ENCODE data around the gene OAF. TPM values are rescaled to one million over a fixed set of nuclear protein-coding genes. Genes with fewer than 3 reads are reported as not detected.
A peak's percentile ranks its signal among the peaks of the same experiment; 100 is the strongest.

Gene OAF
- total RNA-seq, 1 experiment from 2014 or later, result 32.3 TPM

DNA sequence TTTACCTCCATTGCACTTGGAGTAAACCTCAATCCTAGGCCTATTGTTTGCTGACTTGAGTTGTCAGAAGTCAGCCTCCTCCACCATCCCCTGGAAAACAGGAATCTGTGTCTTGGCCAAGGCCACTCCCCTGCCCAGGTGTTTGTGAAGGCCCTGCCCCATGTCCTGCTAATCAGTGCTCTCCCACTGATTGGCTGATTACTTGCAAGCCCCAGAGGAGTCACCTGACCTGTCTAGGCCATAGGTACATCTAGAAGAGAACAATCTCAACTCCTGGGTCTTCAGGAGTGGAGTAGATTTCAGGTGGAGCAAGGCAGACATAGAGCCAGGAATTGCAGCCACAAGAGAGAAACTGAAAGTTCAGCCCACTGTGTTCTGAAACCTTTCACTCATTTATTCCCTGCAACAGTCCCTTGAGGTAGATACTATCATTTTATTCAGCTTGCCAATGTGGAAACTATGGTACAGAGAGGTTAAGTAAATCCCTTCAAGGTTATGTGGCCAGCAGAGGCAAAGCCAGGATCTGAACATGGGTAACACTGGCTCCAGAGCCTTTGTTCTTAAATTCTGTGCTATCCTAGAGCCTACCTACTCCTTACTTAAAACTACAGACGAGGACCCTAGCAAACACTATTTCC, 10.4 kb downstream of the OAF start:
- intact Hi-C loops (cut with micrococcal nuclease), result no loop called here
- no peak overlapping the region for H3K9ac ChIP-seq (ENCODE audit: low read length)
- no peak overlapping the region for H3K4me3 ChIP-seq (replicated peaks in 1 of 2; ENCODE audit: low read depth in 1 of 2, low read length in 2 of 2)
- ChIA-PET POLR2A (no interaction called here), CTCF (no interaction called here), RAD21 (ENCODE audit: low non-redundant PET in 1 of 2, low total read pairs in 2 of 2, uncharacterized antibody in 2 of 2, unreplicated experiment in 2 of 2) (no interaction called here)
- no peak overlapping the region for H3K4me2 ChIP-seq (ENCODE audit: low read length)
- H2AFZ ChIP-seq (ENCODE audit: low read depth, low read length, poor library complexity, severe bottlenecking), result no peak overlapping the region
- no peaks in the 10 kb centered on the region for H3K79me2 ChIP-seq (ENCODE audit: insufficient read depth, low read length)
- no peaks in the 10 kb centered on the region for H3K36me3 ChIP-seq (ENCODE audit: control insufficient read depth in 1 of 2, insufficient read depth in 2 of 2, low read length in 2 of 2)
- no peak overlapping the region for H3K27ac ChIP-seq (ENCODE audit: low read depth, low read length)
- 0 out of 4 replicates have a peak, but pooled peaks cover 0 to 2% of the 10 kb centered on the region in 2 experiments for H3K4me1 ChIP-seq (ENCODE audit: control insufficient read depth in 1 of 2, insufficient read depth in 2 of 2, low read length in 2 of 2)
- no peaks in the 10 kb centered on the region for H3K9me3 ChIP-seq (ENCODE audit: control insufficient read depth in 1 of 2, insufficient read depth in 1 of 2, low read depth in 1 of 2, low read length in 2 of 2)
- H4K20me1 ChIP-seq (ENCODE audit: insufficient read depth), result no peaks in the 10 kb centered on the region
- no peaks in the 10 kb centered on the region for H3K9me2 ChIP-seq (ENCODE audit: insufficient read depth)
- ATAC-seq (peak; percentile 45; the same call in 1 of the 2 replicates), DNase-seq (ENCODE audit: low read depth, low spot score) (no peak)
- TF ChIP-seq SIN3A (IDR thresholded peaks at IDR 0.05; ENCODE audit: low read depth) (no peak), ZFX (IDR thresholded peaks at IDR 0.05) (no peak), EZH2 (IDR thresholded peaks at IDR 0.05) (no peak), POLR2AphosphoS5 (IDR thresholded peaks at IDR 0.05; ENCODE audit: low read depth, low read length) (no peak), ELF1 (IDR thresholded peaks at IDR 0.05; ENCODE audit: borderline replicate concordance, low read depth) (no peak), SP1 (IDR thresholded peaks at IDR 0.05; ENCODE audit: low read depth) (no peak), CBX3 (IDR thresholded peaks at IDR 0.05; ENCODE audit: low read depth) (no peak), EGR1 (IDR thresholded peaks at IDR 0.05; ENCODE audit: low read depth) (no peak), FOSL1 (IDR thresholded peaks at IDR 0.05; ENCODE audit: low read depth) (no peak), RAD21 (IDR thresholded peaks at IDR 0.05; ENCODE audit: low read depth) (no peak), YY1 (IDR thresholded peaks at IDR 0.05; ENCODE audit: extremely low read depth, insufficient replicate concordance, low read depth, low read length) (no peak), JUND (IDR thresholded peaks at IDR 0.05) (no peak), TCF7L2 (IDR thresholded peaks at IDR 0.05; ENCODE audit: borderline replicate concordance, extremely low read depth, insufficient read depth, insufficient read length) (no peak)
- TF ChIP-seq, protein P1, sequence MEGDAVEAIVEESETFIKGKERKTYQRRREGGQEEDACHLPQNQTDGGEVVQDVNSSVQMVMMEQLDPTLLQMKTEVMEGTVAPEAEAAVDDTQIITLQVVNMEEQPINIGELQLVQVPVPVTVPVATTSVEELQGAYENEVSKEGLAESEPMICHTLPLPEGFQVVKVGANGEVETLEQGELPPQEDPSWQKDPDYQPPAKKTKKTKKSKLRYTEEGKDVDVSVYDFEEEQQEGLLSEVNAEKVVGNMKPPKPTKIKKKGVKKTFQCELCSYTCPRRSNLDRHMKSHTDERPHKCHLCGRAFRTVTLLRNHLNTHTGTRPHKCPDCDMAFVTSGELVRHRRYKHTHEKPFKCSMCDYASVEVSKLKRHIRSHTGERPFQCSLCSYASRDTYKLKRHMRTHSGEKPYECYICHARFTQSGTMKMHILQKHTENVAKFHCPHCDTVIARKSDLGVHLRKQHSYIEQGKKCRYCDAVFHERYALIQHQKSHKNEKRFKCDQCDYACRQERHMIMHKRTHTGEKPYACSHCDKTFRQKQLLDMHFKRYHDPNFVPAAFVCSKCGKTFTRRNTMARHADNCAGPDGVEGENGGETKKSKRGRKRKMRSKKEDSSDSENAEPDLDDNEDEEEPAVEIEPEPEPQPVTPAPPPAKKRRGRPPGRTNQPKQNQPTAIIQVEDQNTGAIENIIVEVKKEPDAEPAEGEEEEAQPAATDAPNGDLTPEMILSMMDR (IDR thresholded peaks at IDR 0.05 in 2 of 3, conservative IDR thresholded peaks at IDR 0.05 in 1 of 3; ENCODE audit: borderline replicate concordance in 1 of 3, insufficient read depth in 1 of 3, low read depth in 2 of 3, low read length in 2 of 3), result no peak
- TF ChIP-seq, protein P2, sequence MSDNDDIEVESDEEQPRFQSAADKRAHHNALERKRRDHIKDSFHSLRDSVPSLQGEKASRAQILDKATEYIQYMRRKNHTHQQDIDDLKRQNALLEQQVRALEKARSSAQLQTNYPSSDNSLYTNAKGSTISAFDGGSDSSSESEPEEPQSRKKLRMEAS (IDR thresholded peaks at IDR 0.05), result no peak
- TF ChIP-seq, protein P3, sequence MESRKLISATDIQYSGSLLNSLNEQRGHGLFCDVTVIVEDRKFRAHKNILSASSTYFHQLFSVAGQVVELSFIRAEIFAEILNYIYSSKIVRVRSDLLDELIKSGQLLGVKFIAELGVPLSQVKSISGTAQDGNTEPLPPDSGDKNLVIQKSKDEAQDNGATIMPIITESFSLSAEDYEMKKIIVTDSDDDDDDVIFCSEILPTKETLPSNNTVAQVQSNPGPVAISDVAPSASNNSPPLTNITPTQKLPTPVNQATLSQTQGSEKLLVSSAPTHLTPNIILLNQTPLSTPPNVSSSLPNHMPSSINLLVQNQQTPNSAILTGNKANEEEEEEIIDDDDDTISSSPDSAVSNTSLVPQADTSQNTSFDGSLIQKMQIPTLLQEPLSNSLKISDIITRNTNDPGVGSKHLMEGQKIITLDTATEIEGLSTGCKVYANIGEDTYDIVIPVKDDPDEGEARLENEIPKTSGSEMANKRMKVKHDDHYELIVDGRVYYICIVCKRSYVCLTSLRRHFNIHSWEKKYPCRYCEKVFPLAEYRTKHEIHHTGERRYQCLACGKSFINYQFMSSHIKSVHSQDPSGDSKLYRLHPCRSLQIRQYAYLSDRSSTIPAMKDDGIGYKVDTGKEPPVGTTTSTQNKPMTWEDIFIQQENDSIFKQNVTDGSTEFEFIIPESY (IDR thresholded peaks at IDR 0.05; ENCODE audit: extremely low read depth, insufficient replicate concordance, low read length), result no peak
- BruUV-seq (replicated peaks), result no TSS peak
- no peaks in the 10 kb centered on the region for H3K27me3 ChIP-seq (ENCODE audit: insufficient read depth, low read length)

Measured in HCT116 (cell line).